GM12892 (cell line): ENCODE data around the gene FBXO28. TPM values are rescaled to one million over a fixed set of nuclear protein-coding genes. Genes with fewer than 3 reads are reported as not detected.
"Not testable (repeated sequence)": the region's sequence is repeated elsewhere in the genome, so short reads cannot be mapped to it uniquely, and the experiment has no call there.

Source experiments
- DNase-seq: peaks from one replicate; pipeline ENCODE4 v3.0.0; 2011; ENCODE audit not compliant: insufficient read length
- FAIRE-seq: peaks from 2 replicates; lab custom pipeline; 2011; peaks lifted over from hg19 to GRCh38; lab: Jason Lieb, UNC
- POLR2A ChIP-seq: IDR thresholded peaks from 2 replicates; pipeline ENCODE4 v1.6.1; 2011; ENCODE audit warnings: low read depth, low read length, control low read depth
- POLR2AphosphoS5 ChIP-seq: IDR thresholded peaks from 2 replicates; pipeline ENCODE4 v1.6.1; 2011; ENCODE audit warnings: low read depth, low read length, control low read depth
- TAF1 ChIP-seq: IDR thresholded peaks from 2 replicates; pipeline ENCODE4 v1.6.1; 2011; ENCODE audit warnings: low read depth, mild to moderate bottlenecking, control low read depth, low read length, borderline replicate concordance
- polyA plus RNA-seq: library from polyadenylated mRNA; unstranded; fragments of >200 nt; gene quantifications from one replicate; pipeline ENCODE4 v1.2.1, GENCODE V29; 2012; ENCODE audit warnings: missing spikeins, inconsistent platforms; ENCODE audit not compliant: missing spikeins

Gene FBXO28, protein sequence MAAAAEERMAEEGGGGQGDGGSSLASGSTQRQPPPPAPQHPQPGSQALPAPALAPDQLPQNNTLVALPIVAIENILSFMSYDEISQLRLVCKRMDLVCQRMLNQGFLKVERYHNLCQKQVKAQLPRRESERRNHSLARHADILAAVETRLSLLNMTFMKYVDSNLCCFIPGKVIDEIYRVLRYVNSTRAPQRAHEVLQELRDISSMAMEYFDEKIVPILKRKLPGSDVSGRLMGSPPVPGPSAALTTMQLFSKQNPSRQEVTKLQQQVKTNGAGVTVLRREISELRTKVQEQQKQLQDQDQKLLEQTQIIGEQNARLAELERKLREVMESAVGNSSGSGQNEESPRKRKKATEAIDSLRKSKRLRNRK
- polyA plus RNA-seq: 10.1 TPM

DNA sequence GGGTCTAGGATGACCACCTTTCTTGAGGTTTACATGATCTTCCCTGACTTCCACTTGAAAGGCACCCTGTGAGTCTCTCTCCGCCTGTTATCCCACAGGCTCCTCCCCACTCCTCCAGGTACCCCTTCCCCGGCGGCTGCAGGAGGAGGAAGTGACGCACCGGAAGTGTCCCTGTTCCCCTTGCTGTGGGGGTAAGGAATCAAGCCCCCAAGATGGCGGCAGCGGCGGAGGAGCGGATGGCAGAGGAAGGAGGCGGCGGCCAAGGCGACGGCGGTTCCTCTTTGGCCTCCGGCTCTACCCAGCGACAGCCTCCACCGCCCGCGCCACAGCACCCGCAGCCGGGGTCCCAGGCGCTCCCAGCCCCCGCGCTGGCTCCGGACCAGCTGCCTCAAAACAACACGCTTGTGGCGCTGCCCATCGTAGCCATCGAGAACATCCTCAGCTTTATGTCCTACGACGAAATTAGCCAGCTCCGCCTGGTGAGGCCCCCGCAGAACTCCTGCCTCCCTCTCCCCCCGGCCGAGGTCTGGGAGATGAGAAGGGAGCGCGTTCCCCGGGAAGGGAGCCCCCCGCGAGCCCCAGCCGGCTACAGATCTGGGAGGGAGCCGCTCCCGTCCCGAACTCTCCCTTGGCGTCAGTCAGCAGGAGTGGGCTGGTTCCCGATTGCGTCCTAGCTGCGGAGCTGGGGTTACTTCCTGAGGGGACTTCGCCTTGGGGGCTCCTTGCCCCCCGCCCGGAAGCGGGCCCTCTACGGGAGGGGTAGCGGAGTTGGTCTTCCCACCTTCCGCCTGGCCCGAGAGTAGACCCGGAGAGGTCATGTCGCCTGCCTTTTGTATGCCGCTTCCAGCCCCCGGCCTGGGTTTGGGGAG is at the start of gene FBXO28:
Gene FBXO28, plus strand, starts transcription at position 194 of the 869 bp plus-strand sequence. Its CDS starts 19 bp downstream, at position 213.
- DNase-seq (peak; percentile 82), FAIRE-seq (peak; percentile 97)
- TF ChIP-seq POLR2A (peak; percentile 97), TAF1 (peak; percentile 99), POLR2AphosphoS5 (peak; percentile 91)

DNA sequence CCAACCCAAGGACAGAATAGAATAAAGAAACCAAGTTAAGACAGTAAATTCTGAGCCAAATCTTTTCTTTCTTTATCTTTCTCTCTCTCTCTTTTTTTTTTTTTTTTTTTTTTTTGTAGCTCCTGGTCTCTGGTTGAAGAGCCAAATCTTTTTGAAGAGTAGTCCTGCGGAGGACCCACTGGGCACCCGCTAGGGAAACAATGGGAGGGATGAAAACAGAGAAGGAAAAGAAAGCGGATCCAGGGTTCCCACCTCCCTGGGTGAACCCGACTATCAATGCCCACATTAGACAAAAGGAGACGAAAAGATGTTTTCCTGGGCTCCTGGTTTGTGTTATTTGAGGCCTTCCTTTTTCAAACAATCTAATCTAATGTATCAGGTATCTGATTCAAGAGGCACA is 49.8 kb upstream of the FBXO28 start:
- no peak for FAIRE-seq
- TF ChIP-seq POLR2AphosphoS5 (no peak), TAF1 (no peak), POLR2A (no peak)
- no peak for DNase-seq

DNA sequence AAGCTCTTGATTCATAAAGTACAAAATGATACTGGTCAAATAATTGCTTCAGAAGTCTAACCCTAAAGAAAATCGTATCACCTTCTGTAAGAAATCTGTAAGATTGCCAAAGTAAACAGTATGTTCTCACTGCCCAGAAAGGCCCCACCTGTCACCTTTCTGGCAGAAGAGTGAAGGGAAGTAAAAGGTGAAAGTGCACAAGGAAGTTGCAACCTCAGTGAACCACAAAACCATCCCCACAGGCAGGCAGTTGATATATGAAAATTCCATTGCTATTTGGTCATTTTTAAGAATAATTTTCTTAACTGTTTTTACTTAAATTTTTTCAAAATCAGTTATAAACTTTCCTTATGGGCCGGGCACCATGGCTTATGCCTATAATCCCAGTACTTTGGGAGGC is 48.5 kb upstream of the FBXO28 start:
- no peak for FAIRE-seq
- DNase-seq: no peak
- TF ChIP-seq POLR2A (no peak), POLR2AphosphoS5 (no peak), TAF1 (no peak)

DNA sequence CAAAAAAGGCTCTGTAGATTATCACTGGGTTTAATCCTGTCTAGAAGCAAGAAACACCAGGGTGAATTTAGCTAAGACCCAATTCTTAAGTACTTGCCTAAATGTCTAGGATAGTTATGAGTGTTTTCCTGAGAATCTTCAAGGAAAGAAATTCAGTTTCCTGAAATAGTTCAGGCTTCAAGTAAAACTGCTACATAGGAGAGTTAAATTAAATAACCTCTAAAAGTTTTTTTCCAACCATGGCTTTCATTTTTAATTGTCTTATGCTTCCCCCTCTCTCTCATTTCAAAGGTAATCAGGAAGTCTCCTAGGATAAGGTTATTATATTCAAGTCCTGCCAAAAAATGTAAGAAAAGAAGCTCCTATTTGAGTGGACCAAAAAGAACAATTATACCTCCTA is 46.7 kb upstream of the FBXO28 start:
- no peak for FAIRE-seq
- TF ChIP-seq POLR2A (no peak), POLR2AphosphoS5 (no peak), TAF1 (no peak)
- DNase-seq: no peak

DNA sequence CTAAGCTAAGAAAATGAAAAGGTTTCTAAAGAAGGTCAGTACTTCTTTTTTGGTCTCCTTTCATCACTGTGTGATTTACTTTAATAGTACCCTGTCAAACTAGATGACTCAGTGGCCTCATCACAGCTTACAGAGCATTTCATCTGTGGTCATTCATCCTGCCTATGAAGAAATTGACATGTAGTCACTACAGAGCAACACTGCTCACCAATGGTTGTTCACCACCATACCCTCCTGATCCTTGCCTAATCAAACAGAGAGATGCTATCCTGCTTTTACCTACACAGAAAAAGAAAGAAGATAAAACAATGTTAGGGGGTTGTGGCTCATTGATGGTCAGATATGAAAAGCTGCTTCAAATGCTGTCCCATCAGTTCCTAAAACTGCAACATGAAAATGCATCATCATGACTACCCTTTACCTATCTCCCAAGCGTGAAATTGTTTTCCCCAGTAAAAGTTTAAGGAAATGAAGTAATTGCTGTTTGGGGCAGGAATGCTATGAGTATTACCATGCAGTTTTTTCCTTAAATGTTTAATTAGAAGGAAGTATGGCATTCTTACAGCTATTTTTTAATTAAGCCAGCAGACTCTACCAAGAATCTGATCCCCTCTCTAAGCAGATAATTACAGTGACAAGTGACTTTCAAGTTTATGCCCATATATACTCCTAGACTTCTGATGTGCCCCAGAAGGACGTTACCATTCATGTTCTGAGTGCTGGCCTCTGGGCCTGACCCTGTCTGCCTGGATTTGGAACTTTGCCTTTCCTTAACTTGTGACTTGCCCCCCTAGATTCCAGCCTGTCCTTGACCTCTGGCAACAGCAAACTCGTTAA is 46.1 kb upstream of the FBXO28 start:
- DNase-seq: no peak
- no peak for FAIRE-seq
- no peak for TF ChIP-seq TAF1
- no peak for TF ChIP-seq POLR2A
- no peak for TF ChIP-seq POLR2AphosphoS5

DNA sequence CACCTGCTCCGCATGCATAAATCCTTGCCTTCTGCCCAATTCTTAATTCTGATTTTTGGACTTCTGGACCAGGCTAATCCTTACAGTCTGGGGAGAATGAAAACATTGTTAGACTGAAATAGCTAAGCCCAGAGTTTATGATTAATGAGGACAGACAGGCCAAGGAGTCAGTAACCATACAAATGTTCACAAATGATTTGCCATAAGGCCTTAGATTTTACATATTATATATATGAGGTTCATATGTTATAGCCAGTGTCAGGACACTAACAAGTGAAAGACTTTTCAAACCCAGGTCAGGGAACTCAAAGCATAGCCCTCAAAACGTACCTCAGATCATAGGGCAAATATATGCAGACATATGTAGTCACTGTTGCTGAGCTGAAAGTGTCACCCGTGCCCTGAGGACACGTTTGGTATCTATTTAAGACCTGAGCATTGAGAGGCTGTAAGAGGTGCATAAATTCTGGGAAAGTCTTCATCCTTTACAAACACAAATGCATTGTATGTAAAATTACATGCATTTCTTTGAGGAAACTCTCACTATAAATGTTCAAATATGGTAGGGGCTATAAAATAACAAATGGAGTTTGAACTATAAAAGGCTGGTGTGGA is 45.3 kb upstream of the FBXO28 start:
- FAIRE-seq (no peak), DNase-seq (no peak)
- TF ChIP-seq POLR2A (no peak), TAF1 (no peak), POLR2AphosphoS5 (no peak)

DNA sequence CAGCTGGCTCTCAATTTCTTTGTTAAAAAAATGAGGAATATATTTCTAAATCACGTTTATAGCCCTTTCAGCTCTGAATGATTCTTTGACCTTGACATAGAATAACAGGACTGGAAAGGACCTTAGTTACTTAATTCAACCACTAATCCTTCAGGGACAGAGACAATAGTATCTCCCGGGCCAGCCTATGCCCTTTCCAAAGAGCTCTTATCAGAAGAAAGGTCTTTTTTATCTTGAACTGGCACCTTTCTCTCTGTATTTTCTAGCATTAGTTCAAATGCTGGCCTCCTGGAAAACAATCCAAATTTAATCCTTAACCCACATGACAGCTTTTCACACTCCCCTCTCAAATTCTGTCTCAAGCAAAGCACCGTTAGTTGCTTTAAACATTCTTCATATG is 44.8 kb upstream of the FBXO28 start:
- FAIRE-seq (no peak), DNase-seq (no peak)
- TF ChIP-seq POLR2A (no peak), POLR2AphosphoS5 (no peak), TAF1 (no peak)

DNA sequence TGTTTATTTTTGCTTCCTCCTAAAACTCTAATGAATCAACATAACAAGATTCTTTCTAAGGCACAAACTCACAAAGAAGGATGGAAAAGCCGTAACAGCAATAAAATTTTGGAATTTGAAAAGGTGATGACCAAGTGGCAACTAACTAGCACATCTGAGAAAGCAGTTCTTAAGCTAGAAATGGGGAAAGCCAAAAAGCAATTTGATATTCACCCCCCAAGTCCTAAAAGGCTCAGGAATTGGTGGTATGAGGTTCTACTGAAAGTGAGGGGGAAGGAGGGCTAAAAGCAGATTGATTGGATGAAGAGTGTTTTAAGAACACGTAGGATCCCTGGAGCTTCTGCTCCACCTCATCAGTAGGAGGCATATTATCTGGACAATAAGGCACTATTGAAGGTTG is 43.4 kb upstream of the FBXO28 start:
- FAIRE-seq: no peak
- no peak for TF ChIP-seq TAF1
- TF ChIP-seq POLR2A: no peak
- TF ChIP-seq POLR2AphosphoS5: no peak
- DNase-seq: no peak

DNA sequence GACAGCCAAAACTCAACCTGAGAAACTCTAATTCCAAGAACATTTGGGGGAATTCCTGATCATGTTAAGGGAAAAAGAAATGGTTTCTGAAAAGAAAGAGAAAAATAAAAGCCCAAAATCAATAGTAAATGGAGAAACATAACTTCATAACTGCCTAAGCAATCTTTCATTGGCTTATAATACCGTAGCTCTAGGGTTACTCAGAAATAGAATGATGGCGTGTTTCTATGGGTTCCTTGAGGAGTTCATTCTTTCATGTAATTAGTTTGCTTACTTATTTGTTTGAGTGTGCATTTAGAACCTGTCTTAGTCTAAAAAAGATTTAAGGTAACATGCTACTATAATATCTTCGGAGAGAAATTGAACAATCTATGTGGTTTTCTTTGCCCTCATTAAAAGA is 37.5 kb upstream of the FBXO28 start:
- DNase-seq (no peak), FAIRE-seq (no peak)
- TF ChIP-seq TAF1 (no peak), POLR2A (no peak), POLR2AphosphoS5 (no peak)

DNA sequence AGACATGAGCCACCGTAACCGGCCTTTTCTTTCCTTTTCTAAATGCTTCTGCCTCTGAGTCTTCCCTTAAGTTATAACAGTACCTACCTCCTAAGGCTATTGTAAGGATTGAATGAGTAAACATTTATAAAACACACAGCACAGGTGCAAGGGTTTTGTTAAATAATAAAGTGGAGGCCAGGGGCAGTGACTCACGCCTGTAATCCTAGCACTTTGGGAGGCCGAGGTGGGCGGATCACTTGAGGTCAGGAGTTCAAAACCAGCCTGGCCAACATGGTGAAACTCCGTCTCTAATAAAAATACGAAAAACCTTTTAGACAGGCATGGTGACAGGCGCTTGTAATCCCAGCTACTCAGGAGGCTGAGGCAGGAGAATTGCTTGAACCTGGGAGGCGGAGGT is 34.3 kb upstream of the FBXO28 start:
- DNase-seq: not testable (repeated sequence)

DNA sequence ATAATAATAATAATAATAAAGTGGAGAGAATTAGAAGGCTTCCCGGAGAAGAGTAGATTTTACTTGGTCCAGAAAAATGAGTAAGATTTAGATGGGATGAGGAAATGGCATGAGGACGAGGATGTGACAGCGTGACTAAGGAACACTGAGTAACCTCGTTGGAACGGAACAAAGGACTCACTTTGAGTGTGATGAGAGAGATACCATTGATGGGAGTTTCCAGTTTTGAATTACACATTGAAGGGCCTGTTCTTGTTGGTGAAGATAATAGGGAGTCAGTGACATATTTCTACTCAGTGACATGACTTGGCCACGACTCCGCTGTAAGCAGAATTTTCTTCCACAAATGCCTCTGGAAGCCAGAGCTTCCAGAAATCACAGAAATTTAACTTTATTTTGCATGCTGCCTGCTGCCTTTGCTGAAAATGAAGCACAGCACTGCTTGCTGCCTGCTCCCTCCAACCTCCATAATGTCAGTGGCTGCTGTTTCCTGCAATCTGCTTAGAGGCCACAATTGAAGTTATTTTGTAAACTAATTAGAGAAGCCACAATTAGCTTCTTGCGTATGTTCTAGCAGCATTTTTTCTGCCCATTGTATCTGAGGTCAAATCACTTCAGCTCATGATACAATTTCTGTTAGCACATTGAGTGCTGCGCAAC is 33.7 kb upstream of the FBXO28 start:
- TF ChIP-seq TAF1 (no peak), POLR2AphosphoS5 (no peak), POLR2A (no peak)
- FAIRE-seq: no peak

More for the DNA sequence above, 34.3 kb upstream of the FBXO28 start:
- FAIRE-seq: not testable (repeated sequence)

More for the DNA sequence above, 33.7 kb upstream of the FBXO28 start:
- no peak for DNase-seq
